ENCODE measurements around the gene HMBS. TPM values are rescaled to one million over a fixed set of nuclear protein-coding genes. Genes with fewer than 3 reads are reported as not detected.

Gene HMBS
- total RNA-seq, 1 experiment from 2014 or later = 9.3 TPM

GRCh38 chr11:119113716-119114115, 29.0 kb downstream of the HMBS start:
- H3K27me3 ChIP-seq (ENCODE audit: low read length) = no peaks in the 10 kb centered on the region
- no peaks in the 10 kb centered on the region for H3K9me2 ChIP-seq (replicated peaks; ENCODE audit: low read length)
- peaks cover 4% of the 10 kb centered on the region for H3K4me1 ChIP-seq (ENCODE audit: insufficient read depth, low read length)
- CTCF ChIA-PET = no interaction called here
- H3K27ac ChIP-seq (ENCODE audit: low read length) = no peak overlapping the region
- BruUV-seq (replicated peaks) = no TSS peak
- no peaks in the 10 kb centered on the region for H4K20me1 ChIP-seq (ENCODE audit: low read length)
- DNase-seq (no peak), ATAC-seq (no peak)
- intact Hi-C loops (cut with micrococcal nuclease) = no loop called here
- POLR2A ChIA-PET (ENCODE audit: unreplicated experiment) = no interaction called here
- no peak overlapping the region for H3K4me2 ChIP-seq (ENCODE audit: low read length)
- H3K9ac ChIP-seq (ENCODE audit: low read length) = no peak overlapping the region
- H3K4me3 ChIP-seq (ENCODE audit: low read length) = no peak overlapping the region
- H3F3A ChIP-seq (ENCODE audit: low read length, unreplicated experiment) = no peaks in the 10 kb centered on the region
- TF ChIP-seq, protein P1, sequence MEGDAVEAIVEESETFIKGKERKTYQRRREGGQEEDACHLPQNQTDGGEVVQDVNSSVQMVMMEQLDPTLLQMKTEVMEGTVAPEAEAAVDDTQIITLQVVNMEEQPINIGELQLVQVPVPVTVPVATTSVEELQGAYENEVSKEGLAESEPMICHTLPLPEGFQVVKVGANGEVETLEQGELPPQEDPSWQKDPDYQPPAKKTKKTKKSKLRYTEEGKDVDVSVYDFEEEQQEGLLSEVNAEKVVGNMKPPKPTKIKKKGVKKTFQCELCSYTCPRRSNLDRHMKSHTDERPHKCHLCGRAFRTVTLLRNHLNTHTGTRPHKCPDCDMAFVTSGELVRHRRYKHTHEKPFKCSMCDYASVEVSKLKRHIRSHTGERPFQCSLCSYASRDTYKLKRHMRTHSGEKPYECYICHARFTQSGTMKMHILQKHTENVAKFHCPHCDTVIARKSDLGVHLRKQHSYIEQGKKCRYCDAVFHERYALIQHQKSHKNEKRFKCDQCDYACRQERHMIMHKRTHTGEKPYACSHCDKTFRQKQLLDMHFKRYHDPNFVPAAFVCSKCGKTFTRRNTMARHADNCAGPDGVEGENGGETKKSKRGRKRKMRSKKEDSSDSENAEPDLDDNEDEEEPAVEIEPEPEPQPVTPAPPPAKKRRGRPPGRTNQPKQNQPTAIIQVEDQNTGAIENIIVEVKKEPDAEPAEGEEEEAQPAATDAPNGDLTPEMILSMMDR (conservative IDR thresholded peaks at IDR 0.05; ENCODE audit: low read depth, low read length) = no peak
- no peaks in the 10 kb centered on the region for H3K9me3 ChIP-seq (ENCODE audit: low read length)
- peaks cover 36% of the 10 kb centered on the region; the same call in 1 of the 2 replicates for H3K36me3 ChIP-seq (ENCODE audit: low read depth, low read length)
- H3K79me2 ChIP-seq (ENCODE audit: low read length) = peaks cover 15% of the 10 kb centered on the region
- H2AFZ ChIP-seq (ENCODE audit: low read length) = no peak overlapping the region

- DNase-seq (no peak), ATAC-seq (no peak)
- Histone ChIP-seq H3K9me2 (replicated peaks; ENCODE audit: low read length) (no peaks in the 10 kb centered on the region), H3K27me3 (ENCODE audit: low read length) (no peaks in the 10 kb centered on the region), H2AFZ (ENCODE audit: low read length) (no peak overlapping the region), H3F3A (ENCODE audit: low read length, unreplicated experiment) (no peaks in the 10 kb centered on the region), H3K9me3 (ENCODE audit: low read length) (no peaks in the 10 kb centered on the region), H4K20me1 (ENCODE audit: low read length) (no peaks in the 10 kb centered on the region), H3K4me2 (ENCODE audit: low read length) (no peak overlapping the region), H3K36me3 (ENCODE audit: low read depth, low read length) (peaks cover 36% of the 10 kb centered on the region; the same call in 1 of the 2 replicates), H3K27ac (ENCODE audit: low read length) (no peak overlapping the region), H3K79me2 (ENCODE audit: low read length) (peaks cover 9% of the 10 kb centered on the region), H3K4me1 (ENCODE audit: insufficient read depth, low read length) (no peaks in the 10 kb centered on the region), H3K9ac (ENCODE audit: low read length) (no peak overlapping the region), H3K4me3 (ENCODE audit: low read length) (no peak overlapping the region)
- no TSS peak for BruUV-seq (replicated peaks)
- CTCF ChIA-PET = no interaction called here
- intact Hi-C loops (cut with micrococcal nuclease) = no loop called here
- TF ChIP-seq EZH2phosphoT487 (IDR thresholded peaks at IDR 0.05; ENCODE audit: borderline replicate concordance, low read length) = no peak
- TF ChIP-seq EZH2 (IDR thresholded peaks at IDR 0.05; ENCODE audit: low read length, unreplicated experiment) = no peak
- TF ChIP-seq, protein P1 (conservative IDR thresholded peaks at IDR 0.05; ENCODE audit: low read depth, low read length) = no peak
- POLR2A ChIA-PET (ENCODE audit: unreplicated experiment) = no interaction called here
These were observed 29.7 kb downstream of the HMBS start for GRCh38 chr11:119114351-119114750.

- ATAC-seq = no peak
- CTCF ChIA-PET = no interaction called here
- H3K4me1 ChIP-seq (ENCODE audit: insufficient read depth, low read length) = peaks cover 6% of the 10 kb centered on the region
- no TSS peak for BruUV-seq (replicated peaks)
- DNase-seq = no peak
- TF ChIP-seq, protein P1 (conservative IDR thresholded peaks at IDR 0.05; ENCODE audit: low read depth, low read length) = no peak
- TF ChIP-seq EZH2phosphoT487 (IDR thresholded peaks at IDR 0.05; ENCODE audit: borderline replicate concordance, low read length) (no peak), EZH2 (IDR thresholded peaks at IDR 0.05; ENCODE audit: low read length, unreplicated experiment) (no peak)
- H3K4me3 ChIP-seq (ENCODE audit: low read length) = no peak overlapping the region
- H3K36me3 ChIP-seq (ENCODE audit: low read depth, low read length) = peaks cover 30% of the 10 kb centered on the region; the same call in 1 of the 2 replicates
- no peaks in the 10 kb centered on the region for H4K20me1 ChIP-seq (ENCODE audit: low read length)
- H3K9me2 ChIP-seq (replicated peaks; ENCODE audit: low read length) = no peaks in the 10 kb centered on the region
- H3K9ac ChIP-seq (ENCODE audit: low read length) = no peak overlapping the region
- intact Hi-C loops (cut with micrococcal nuclease) = no loop called here
- H3K27ac ChIP-seq (ENCODE audit: low read length) = no peak overlapping the region
- no peak overlapping the region for H2AFZ ChIP-seq (ENCODE audit: low read length)
- H3K4me2 ChIP-seq (ENCODE audit: low read length) = no peak overlapping the region
- no peaks in the 10 kb centered on the region for H3K9me3 ChIP-seq (ENCODE audit: low read length)
- POLR2A ChIA-PET (ENCODE audit: unreplicated experiment) = no interaction called here
- H3F3A ChIP-seq (ENCODE audit: low read length, unreplicated experiment) = no peaks in the 10 kb centered on the region
- H3K27me3 ChIP-seq (ENCODE audit: low read length) = no peaks in the 10 kb centered on the region
- no peaks in the 10 kb centered on the region for H3K79me2 ChIP-seq (ENCODE audit: low read length)
These were observed 31.0 kb downstream of the HMBS start for GRCh38 chr11:119115484-119116234.
